ENCODE results near the gene ABHD6. TPM values are rescaled to one million over a fixed set of nuclear protein-coding genes. Genes with fewer than 3 reads are reported as not detected.

ABHD6 gene
- 10 to 100 TPM; 11.7 to 14.1 TPM for total RNA-seq
- polyA plus RNA-seq: 1 to 10 TPM; 5.2 to 9.7 TPM
- long read RNA-seq, donor 1, partial matches to known transcripts: 0 of 3 reads
- long read RNA-seq, donor 1, other reads (novel, unspliced or antisense): 0 of 3 reads
- long read RNA-seq, donor 2: 0 reads
- long read RNA-seq, donor 3, partial matches to known transcripts: 0 of 1 reads
- long read RNA-seq, donor 3, other reads (novel, unspliced or antisense): 0 of 1 reads
- long read RNA-seq, donor 4: 0 reads
- long read RNA-seq, donor 5, partial matches to known transcripts: 5 of 11 reads
- long read RNA-seq, donor 5, other reads (novel, unspliced or antisense): 0 of 11 reads

DNA sequence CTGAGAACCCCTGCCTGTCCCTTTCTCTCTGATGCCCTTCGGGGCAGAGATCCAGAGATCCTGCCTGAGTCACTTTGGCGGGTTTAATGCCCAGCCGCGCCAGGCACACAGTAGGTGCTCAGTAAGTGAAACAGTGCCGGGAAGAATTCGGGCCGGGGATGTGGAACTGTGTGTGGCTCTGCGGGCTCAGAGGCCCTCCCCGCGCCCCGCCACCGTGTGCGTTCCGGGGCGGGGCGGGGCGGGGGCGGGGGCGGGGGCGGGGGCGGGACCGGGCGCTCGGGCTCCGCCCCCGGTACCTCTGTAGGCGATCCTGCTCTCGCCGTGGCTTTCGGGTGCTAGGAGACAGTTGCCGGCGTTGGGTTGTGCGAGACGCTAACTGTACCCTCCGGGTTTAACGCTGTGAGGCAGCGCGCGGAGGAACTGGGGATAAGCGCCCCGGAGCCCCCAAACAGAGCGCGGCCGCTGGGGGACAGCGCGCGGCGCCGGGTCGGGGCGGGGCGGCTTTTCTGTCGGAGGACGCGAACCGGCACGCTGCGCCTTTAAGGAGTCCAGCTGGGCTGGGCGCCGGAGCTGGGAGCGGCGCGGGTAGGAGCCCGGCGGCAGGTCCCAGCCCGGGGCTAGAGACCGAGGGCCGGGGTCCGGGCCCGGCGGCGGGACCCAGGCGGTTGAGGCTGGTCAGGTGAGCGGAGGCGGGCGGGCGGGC, at the start of gene ABHD6:
Gene ABHD6 (plus strand): TSS at position 555 of the 703 bp plus-strand sequence. CDS start 18,795 bp downstream, outside the sequence.
- Histone ChIP-seq H3K36me3 (ENCODE audit: control insufficient read depth in 4 of 4, insufficient read depth in 4 of 4, low read length in 4 of 4) (no peaks in the 10 kb centered on the region), H3K9me3 (ENCODE audit: control insufficient read depth in 4 of 4, insufficient read depth in 3 of 4, low read length in 3 of 4) (peaks cover 0 to 2% (median 0%) of the 10 kb centered on the region in 4 donors)
- WGBS, 2 donors: 1% methylated on average over 62 to 77 of the region's 77 CpGs

DNA sequence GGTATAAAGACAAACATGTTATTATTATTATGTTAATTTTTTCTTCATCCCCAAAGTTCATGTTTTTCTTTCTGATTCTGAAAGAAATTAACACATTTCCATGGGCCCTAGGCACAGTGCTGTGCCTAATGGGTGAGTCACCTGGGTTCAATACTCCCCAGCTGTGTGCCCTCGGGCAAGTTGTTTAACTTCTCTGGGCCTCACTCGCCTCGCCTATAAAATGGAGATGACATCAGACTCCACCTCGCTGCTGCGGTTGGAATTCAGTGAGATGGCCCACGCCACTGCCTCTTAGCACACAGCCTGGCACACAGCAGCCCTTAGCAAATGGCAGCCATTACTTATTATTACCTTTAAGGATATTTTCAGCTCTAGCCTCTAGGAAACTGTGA, 49.4 kb upstream of the ABHD6 start:
- H3K4me1 ChIP-seq (ENCODE audit: control insufficient read depth in 5 of 5, insufficient read depth in 5 of 5, low read length in 5 of 5): peaks cover 0 to 3% (median 0%) of the 10 kb centered on the region in 5 donors
- no peak for ATAC-seq (ENCODE audit: insufficient read depth, low FRiP score)

More for the DNA sequence above, at the start of gene ABHD6:
- Histone ChIP-seq H3K4me3 (peak within 1 kb of the TSS; percentile 76), H3K9ac (ENCODE audit: insufficient read depth in 1 of 2, low read length in 2 of 2) (peak within 1 kb of the TSS; percentile 21 to 76), H3K4me1 (ENCODE audit: control insufficient read depth in 5 of 5, insufficient read depth in 5 of 5, low read length in 5 of 5) (peaks cover 0 to 17% (median 0%) of the 10 kb centered on the region in 5 donors), H3K27ac (ENCODE audit: low read depth in 1 of 2, low read length in 1 of 2) (peak within 1 kb of the TSS; percentile 87 to 92), H3K27me3 (ENCODE audit: control insufficient read depth in 3 of 3, insufficient read depth in 3 of 3, low read length in 2 of 3) (peaks cover 0 to 8% (median 7%) of the 10 kb centered on the region in 3 donors)
- TF ChIP-seq, protein P1, sequence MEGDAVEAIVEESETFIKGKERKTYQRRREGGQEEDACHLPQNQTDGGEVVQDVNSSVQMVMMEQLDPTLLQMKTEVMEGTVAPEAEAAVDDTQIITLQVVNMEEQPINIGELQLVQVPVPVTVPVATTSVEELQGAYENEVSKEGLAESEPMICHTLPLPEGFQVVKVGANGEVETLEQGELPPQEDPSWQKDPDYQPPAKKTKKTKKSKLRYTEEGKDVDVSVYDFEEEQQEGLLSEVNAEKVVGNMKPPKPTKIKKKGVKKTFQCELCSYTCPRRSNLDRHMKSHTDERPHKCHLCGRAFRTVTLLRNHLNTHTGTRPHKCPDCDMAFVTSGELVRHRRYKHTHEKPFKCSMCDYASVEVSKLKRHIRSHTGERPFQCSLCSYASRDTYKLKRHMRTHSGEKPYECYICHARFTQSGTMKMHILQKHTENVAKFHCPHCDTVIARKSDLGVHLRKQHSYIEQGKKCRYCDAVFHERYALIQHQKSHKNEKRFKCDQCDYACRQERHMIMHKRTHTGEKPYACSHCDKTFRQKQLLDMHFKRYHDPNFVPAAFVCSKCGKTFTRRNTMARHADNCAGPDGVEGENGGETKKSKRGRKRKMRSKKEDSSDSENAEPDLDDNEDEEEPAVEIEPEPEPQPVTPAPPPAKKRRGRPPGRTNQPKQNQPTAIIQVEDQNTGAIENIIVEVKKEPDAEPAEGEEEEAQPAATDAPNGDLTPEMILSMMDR (IDR thresholded peaks at IDR 0.05; ENCODE audit: control extremely low read depth, extremely low read depth): no peak
- ATAC-seq (ENCODE audit: insufficient read depth, low FRiP score) (peak; percentile 93), DNase-seq (peak; percentile 80 to 84 (median 82))

GRCh38 chr3:58188921-58189451, 48.6 kb upstream of the ABHD6 start:
- Histone ChIP-seq H3K9ac (ENCODE audit: insufficient read depth in 1 of 2, low read length in 2 of 2) (no peak overlapping the region), H3K4me3 (no peak overlapping the region), H3K4me1 (ENCODE audit: control insufficient read depth in 5 of 5, insufficient read depth in 5 of 5, low read length in 5 of 5) (peaks cover 0 to 3% (median 0%) of the 10 kb centered on the region in 5 donors), H3K27ac (ENCODE audit: low read depth in 1 of 2, low read length in 1 of 2) (peak overlapping the region in 1 of 2 donors; percentile 50), H3K36me3 (ENCODE audit: control insufficient read depth in 4 of 4, insufficient read depth in 4 of 4, low read length in 4 of 4) (no peaks in the 10 kb centered on the region), H3K27me3 (ENCODE audit: control insufficient read depth in 3 of 3, insufficient read depth in 3 of 3, low read length in 2 of 3) (no peaks in the 10 kb centered on the region), H3K9me3 (ENCODE audit: control insufficient read depth in 4 of 4, insufficient read depth in 3 of 4, low read length in 3 of 4) (no peaks in the 10 kb centered on the region)
- DNase-seq (peak in 1 of 3 donors; percentile 34), ATAC-seq (ENCODE audit: insufficient read depth, low FRiP score) (no peak)
- TF ChIP-seq, protein P1 (IDR thresholded peaks at IDR 0.05; ENCODE audit: control extremely low read depth, extremely low read depth): no peak
- WGBS, 2 donors: 56 to 57% methylated on average over 10 of the region's 10 CpGs

More for the DNA sequence above, 49.4 kb upstream of the ABHD6 start:
- Histone ChIP-seq H3K27ac (ENCODE audit: low read depth in 1 of 2, low read length in 1 of 2) (no peak overlapping the region), H3K27me3 (ENCODE audit: control insufficient read depth in 3 of 3, insufficient read depth in 3 of 3, low read length in 2 of 3) (no peaks in the 10 kb centered on the region), H3K4me3 (no peak overlapping the region), H3K36me3 (ENCODE audit: control insufficient read depth in 4 of 4, insufficient read depth in 4 of 4, low read length in 4 of 4) (no peaks in the 10 kb centered on the region), H3K9ac (ENCODE audit: insufficient read depth in 1 of 2, low read length in 2 of 2) (no peak overlapping the region), H3K9me3 (ENCODE audit: control insufficient read depth in 4 of 4, insufficient read depth in 3 of 4, low read length in 3 of 4) (no peaks in the 10 kb centered on the region)
- no peak for DNase-seq
- TF ChIP-seq, protein P1 (IDR thresholded peaks at IDR 0.05; ENCODE audit: control extremely low read depth, extremely low read depth): no peak
- 74 to 86% methylated on average over 6 of the region's 6 CpGs for WGBS, 2 donors
